HFFc6 (cell line): ENCODE results near the gene P2RY2. TPM values are rescaled to one million over a fixed set of nuclear protein-coding genes. Genes with fewer than 3 reads are reported as not detected.

Experiments
- DNase-seq: peaks from one replicate; pipeline ENCODE4 v3.0.0-alpha.2; 2018
- H3K27ac Mint-ChIP-seq: 2 replicates; pipeline ENCODE4 v1.8.0; 2020; ENCODE audit warnings: mild to moderate bottlenecking, mixed read lengths
- H3K27me3 Mint-ChIP-seq: 2 replicates; pipeline ENCODE4 v1.8.0; 2021; ENCODE audit warnings: mild to moderate bottlenecking, moderate library complexity, mixed read lengths; ENCODE audit not compliant: insufficient read depth
- H3K36me3 Mint-ChIP-seq: 2 replicates; pipeline ENCODE4 v1.8.0; 2021; ENCODE audit warnings: low read depth, mixed read lengths
- H3K4me1 Mint-ChIP-seq: 2 replicates; pipeline ENCODE4 v1.8.0; 2020; ENCODE audit warnings: low read depth, mixed read lengths
- H3K4me3 Mint-ChIP-seq: 2 replicates; pipeline ENCODE4 v1.8.0; 2020; ENCODE audit warnings: mild to moderate bottlenecking, moderate library complexity, mixed read lengths
- H3K9me3 Mint-ChIP-seq: 2 replicates; pipeline ENCODE4 v1.8.0; 2020; ENCODE audit warnings: mild to moderate bottlenecking, mixed read lengths
- total RNA-seq, 6 experiments: library from RNA; stranded (reverse); fragmentation: NEBNext Ultra II Directional; extraction: Animal tissue kit (Norgen Biotek cat#: 25700); gene quantifications; 2 replicates in 1 of 6; 3 replicates in 5 of 6; pipeline ENCODE4 v1.2.3, GENCODE V29; 2021
- TF ChIP-seq, protein P1 (sequence below): fragments of 200-600 bp; sonication (generic); IDR thresholded peaks from 2 replicates; pipeline ENCODE4 v1.5.0; 2021; ENCODE audit warnings: antibody characterized with exemption, mild to moderate bottlenecking

P2RY2 gene
- total RNA-seq, 6 experiments from 2014 or later = 0.08 to 0.20 (median 0.16) TPM; not detected in 1

DNA sequence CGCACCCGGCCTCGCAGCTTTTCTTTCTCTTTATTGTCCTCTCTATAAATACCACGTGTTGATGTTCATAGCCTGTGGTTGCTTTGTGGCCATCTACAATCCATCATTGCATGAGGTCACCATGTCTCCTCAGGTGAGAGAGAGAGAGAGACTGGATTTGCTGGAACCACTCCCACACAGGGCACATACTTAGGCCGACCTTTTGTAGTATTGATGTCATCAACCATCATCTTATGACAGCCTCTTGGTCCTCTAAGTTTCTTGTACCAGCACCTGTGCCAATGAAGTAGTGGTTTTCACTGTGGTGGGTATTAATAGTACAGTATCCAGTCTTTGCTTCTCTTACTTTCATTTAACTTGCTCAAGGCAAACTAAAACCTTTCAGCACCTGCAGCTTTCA lies 31.2 kb downstream of the P2RY2 start:
- Mint-ChIP-seq H3K4me3 (no peak overlapping the region), H3K27ac (no peak overlapping the region)
- no peak for DNase-seq

DNA sequence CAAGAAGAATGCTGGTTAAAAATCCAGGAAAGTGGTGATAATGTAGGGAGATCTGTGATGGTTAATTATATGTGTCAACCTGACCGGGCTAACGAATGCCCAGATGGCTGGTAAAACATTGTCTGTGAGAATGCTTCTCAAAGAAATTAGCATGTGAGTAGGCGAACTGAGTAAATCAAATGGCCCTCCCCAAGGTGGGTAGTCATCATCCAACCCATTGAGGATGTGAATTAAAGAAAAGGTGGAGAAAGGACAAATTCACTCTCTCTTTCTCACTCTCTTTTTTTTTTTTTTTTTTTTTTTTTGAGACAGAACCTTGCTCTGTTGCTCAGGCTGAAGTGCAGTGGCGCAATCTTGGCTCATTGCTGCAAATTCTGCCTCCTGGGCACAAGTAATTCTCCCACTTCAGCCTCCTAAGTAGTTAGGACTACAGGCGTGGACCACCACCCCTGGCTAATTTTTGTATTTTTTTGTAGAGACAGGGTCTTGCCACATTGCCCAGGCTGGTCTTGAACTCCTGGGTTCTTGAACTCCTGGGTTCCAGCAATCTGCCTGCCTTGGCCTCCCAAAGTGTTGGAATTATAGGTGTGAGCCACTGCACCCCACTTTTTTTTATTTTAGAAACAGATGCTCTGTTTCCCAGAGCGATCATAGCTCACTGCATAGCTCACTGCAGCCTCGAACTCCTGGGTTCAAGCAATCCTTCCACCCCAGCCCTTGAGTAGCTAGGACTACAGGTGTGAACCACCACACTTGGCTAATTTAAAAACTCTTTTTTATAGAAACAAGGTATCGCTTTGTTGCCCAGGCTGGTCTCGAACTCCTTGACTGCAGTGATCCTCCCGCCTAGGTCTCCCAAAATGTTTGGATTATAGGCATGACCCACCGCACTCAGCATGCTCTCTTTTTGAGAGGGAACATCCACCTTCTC lies 32.0 kb downstream of the P2RY2 start:
- H3K4me3 Mint-ChIP-seq = no peak overlapping the region
- no peaks in the 10 kb centered on the region for H3K36me3 Mint-ChIP-seq
- H3K27ac Mint-ChIP-seq = no peak overlapping the region
- no peak for DNase-seq
- no peaks in the 10 kb centered on the region for H3K9me3 Mint-ChIP-seq
- peaks cover 4% of the 10 kb centered on the region for H3K27me3 Mint-ChIP-seq
- H3K4me1 Mint-ChIP-seq = peaks cover 26% of the 10 kb centered on the region
- TF ChIP-seq, protein P1, sequence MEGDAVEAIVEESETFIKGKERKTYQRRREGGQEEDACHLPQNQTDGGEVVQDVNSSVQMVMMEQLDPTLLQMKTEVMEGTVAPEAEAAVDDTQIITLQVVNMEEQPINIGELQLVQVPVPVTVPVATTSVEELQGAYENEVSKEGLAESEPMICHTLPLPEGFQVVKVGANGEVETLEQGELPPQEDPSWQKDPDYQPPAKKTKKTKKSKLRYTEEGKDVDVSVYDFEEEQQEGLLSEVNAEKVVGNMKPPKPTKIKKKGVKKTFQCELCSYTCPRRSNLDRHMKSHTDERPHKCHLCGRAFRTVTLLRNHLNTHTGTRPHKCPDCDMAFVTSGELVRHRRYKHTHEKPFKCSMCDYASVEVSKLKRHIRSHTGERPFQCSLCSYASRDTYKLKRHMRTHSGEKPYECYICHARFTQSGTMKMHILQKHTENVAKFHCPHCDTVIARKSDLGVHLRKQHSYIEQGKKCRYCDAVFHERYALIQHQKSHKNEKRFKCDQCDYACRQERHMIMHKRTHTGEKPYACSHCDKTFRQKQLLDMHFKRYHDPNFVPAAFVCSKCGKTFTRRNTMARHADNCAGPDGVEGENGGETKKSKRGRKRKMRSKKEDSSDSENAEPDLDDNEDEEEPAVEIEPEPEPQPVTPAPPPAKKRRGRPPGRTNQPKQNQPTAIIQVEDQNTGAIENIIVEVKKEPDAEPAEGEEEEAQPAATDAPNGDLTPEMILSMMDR = no peak

More for the DNA sequence above, 31.2 kb downstream of the P2RY2 start:
- no peaks in the 10 kb centered on the region for H3K36me3 Mint-ChIP-seq
- TF ChIP-seq, protein P1 = no peak
- peaks cover 4% of the 10 kb centered on the region for H3K27me3 Mint-ChIP-seq
- peaks cover 32% of the 10 kb centered on the region for H3K4me1 Mint-ChIP-seq
- no peaks in the 10 kb centered on the region for H3K9me3 Mint-ChIP-seq

DNA sequence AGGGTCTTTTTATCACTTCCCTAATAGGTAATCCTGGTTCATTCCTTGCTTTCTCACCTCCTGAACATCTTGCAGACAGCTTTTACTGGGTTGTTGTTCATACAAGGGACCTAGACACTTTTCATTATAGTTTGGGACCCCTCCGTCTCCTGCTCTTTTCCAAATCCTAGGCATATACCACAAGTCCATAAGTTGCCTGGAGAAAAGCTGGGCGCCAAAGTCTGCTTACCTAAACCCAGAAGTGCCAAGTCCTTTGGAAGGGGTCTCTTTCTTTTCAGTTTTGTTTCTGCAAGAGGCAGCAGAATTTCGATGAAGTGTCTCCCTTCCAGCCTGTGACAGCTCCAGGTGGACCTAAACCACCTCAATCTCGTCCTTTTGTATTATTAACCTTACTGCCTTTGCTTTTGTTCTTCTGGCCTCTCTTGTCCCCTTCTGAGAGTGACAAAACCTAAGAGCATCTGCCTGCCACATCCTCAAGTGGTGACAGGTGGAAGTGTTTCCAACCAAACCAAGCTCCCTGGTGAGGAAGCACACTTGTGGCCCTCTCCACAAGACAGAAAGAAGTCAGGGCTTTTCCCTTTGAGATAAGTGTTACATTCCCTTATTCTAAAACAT lies 34.6 kb downstream of the P2RY2 start:
- DNase-seq = peak; percentile 12
- Mint-ChIP-seq H3K36me3 (no peaks in the 10 kb centered on the region), H3K27ac (no peak overlapping the region), H3K4me1 (peaks cover 34% of the 10 kb centered on the region), H3K9me3 (no peaks in the 10 kb centered on the region), H3K27me3 (peaks cover 3% of the 10 kb centered on the region; the same call in 1 of the 2 replicates), H3K4me3 (no peak overlapping the region)
- TF ChIP-seq, protein P1 = peak; percentile 39

DNA sequence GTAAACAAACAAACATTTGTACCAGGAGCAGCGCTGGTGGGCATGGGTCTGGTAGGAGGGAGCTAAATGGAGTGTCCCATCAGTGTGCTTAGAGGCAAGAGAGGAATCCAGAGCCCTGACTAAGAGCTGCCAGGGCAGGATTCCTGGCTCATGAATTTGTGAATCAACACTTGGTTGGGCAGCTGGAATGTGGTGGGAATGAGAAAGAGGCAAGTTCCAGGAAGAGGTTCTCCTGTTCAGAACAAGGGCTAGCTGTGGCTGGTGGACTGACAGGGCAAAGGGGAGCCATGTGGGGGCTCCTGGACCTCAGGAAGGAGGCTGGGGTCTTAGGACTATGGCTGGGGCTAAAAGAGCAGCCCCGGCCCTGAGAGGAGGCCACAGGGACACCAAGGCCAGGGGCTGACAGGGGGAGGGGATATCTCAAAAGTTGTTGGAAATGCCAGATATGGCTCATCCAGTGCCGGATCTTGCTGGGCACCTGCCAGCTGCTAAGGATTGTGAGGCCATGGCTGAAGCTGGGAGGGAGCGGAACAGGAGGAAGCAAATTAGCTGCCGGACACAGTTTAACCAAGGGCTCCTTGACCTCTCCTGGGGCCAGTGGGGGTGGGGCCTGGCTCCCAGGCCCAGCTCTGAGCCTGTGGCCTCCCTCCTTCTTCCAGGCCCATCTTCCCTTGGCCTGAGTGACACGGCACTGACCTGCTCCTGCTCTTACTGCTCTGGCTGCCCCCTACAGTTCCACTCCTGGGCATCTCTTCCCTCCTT lies 39.4 kb downstream of the P2RY2 start:
- peak overlapping the region; percentile 100 for H3K27ac Mint-ChIP-seq

More for the DNA sequence above, 39.4 kb downstream of the P2RY2 start:
- Mint-ChIP-seq H3K27me3 (peaks cover 5% of the 10 kb centered on the region), H3K4me1 (peaks cover 41% of the 10 kb centered on the region), H3K4me3 (peak overlapping the region; percentile 74), H3K9me3 (no peaks in the 10 kb centered on the region), H3K36me3 (no peaks in the 10 kb centered on the region)
- TF ChIP-seq, protein P1 = no peak
- DNase-seq = peak; percentile 95
